HepG2 (cell line): ENCODE data around the gene NR2F1. TPM values are rescaled to one million over a fixed set of nuclear protein-coding genes. Genes with fewer than 3 reads are reported as not detected.

Experiments
- ARID5B ChIP-seq: IDR thresholded peaks from 2 replicates; pipeline ENCODE4 v1.4.0; 2020; ENCODE audit warnings: mild to moderate bottlenecking, missing genetic modification reagents
- ARNT2 ChIP-seq: sonication (generic); formaldehyde crosslinking; IDR thresholded peaks from 2 replicates; pipeline ENCODE4 v1.8.0; 2022; ENCODE audit warnings: mild to moderate bottlenecking, low read depth, missing genetic modification reagents, moderate library complexity
- CBX2 ChIP-seq, 2 experiments: fragments of 200-600 bp in 1 of 2; sonication (generic); formaldehyde crosslinking in 1 of 2; IDR thresholded peaks; 2 replicates each; pipeline versions ENCODE4 v1.7.0 to v1.8.1; 2018 to 2022; ENCODE audit warnings: low read depth in 2 of 2, low read length in 1 of 2, mild to moderate bottlenecking in 1 of 2, missing genetic modification reagents in 1 of 2
- HNRNPUL1 ChIP-seq: fragments of 200-400 bp; formaldehyde crosslinking; IDR thresholded peaks from 2 replicates; pipeline ENCODE4 v1.6.1; 2017; ENCODE audit warnings: low read depth, mild to moderate bottlenecking, low read length, moderate library complexity
- JUN ChIP-seq: sonication (generic); formaldehyde crosslinking; IDR thresholded peaks from 2 replicates; pipeline ENCODE4 v1.4.0; 2020; ENCODE audit warnings: mild to moderate bottlenecking, missing genetic modification reagents
- MAFK ChIP-seq, 2 experiments: IDR thresholded peaks in 1 of 2; conservative IDR thresholded peaks in 1 of 2; 2 replicates each; pipeline ENCODE4 v1.6.1; 2011; ENCODE audit warnings: improper control_type of control experiment in 2 of 2, low read length in 2 of 2
- MEF2D ChIP-seq: sonication (generic); formaldehyde crosslinking; IDR thresholded peaks from 2 replicates; pipeline ENCODE4 v1.5.1; 2020; ENCODE audit warnings: mild to moderate bottlenecking, missing genetic modification reagents
- MXI1 ChIP-seq: IDR thresholded peaks from 3 replicates; pipeline ENCODE4 v1.6.1; 2012; ENCODE audit warnings: low read depth, low read length, inconsistent platforms, borderline replicate concordance
- SNAPC4 ChIP-seq: sonication (generic); formaldehyde crosslinking; IDR thresholded peaks from 2 replicates; pipeline ENCODE4 v1.4.0; 2020; ENCODE audit warnings: mild to moderate bottlenecking, missing genetic modification reagents
- SRY ChIP-seq: sonication (generic); formaldehyde crosslinking; IDR thresholded peaks from 2 replicates; pipeline ENCODE4 v1.8.0; 2022; ENCODE audit warnings: mild to moderate bottlenecking, missing genetic modification reagents
- TEAD2 ChIP-seq: sonication (generic); formaldehyde crosslinking; IDR thresholded peaks from 2 replicates; pipeline ENCODE4 v1.9.0; 2021; ENCODE audit warnings: missing genetic modification reagents
- U2AF2 ChIP-seq: fragments of 200-400 bp; formaldehyde crosslinking; IDR thresholded peaks from 2 replicates; pipeline ENCODE4 v1.6.1; 2017; ENCODE audit warnings: low read depth, mild to moderate bottlenecking, low read length
- ZBTB38 ChIP-seq: sonication (generic); formaldehyde crosslinking; IDR thresholded peaks from 2 replicates; pipeline ENCODE4 v1.5.1; 2020; ENCODE audit warnings: mild to moderate bottlenecking, missing genetic modification reagents
- ZFY ChIP-seq: sonication (generic); formaldehyde crosslinking; IDR thresholded peaks from 2 replicates; pipeline ENCODE4 v1.4.0; 2020; ENCODE audit warnings: missing genetic modification reagents
- ZNF136 ChIP-seq: sonication (generic); formaldehyde crosslinking; IDR thresholded peaks from 2 replicates; pipeline ENCODE4 v1.8.1; 2022; ENCODE audit warnings: low read depth, mild to moderate bottlenecking, moderate library complexity, missing genetic modification reagents
- ZNF296 ChIP-seq: sonication (generic); formaldehyde crosslinking; conservative IDR thresholded peaks from 2 replicates; pipeline ENCODE4 v1.5.0; 2020; ENCODE audit warnings: mild to moderate bottlenecking, missing genetic modification reagents
- ZNF343 ChIP-seq: sonication (generic); formaldehyde crosslinking; IDR thresholded peaks from 2 replicates; pipeline ENCODE4 v1.4.0; 2020; ENCODE audit warnings: mild to moderate bottlenecking, missing genetic modification reagents
- ZNF775 ChIP-seq: sonication (generic); formaldehyde crosslinking; IDR thresholded peaks from 2 replicates; pipeline ENCODE4 v1.4.0; 2020; ENCODE audit warnings: missing genetic modification reagents, mild to moderate bottlenecking, moderate library complexity, borderline replicate concordance
- ZNF776 ChIP-seq: sonication (generic); formaldehyde crosslinking; IDR thresholded peaks from 2 replicates; pipeline ENCODE4 v1.4.0; 2020; ENCODE audit warnings: mild to moderate bottlenecking, missing genetic modification reagents
- polyA plus RNA-seq, 8 experiments: library from polyadenylated mRNA; depleted of rRNA in 3 of 8; stranded (reverse) in 7 of 8; unstranded in 1 of 8; fragments of >200 nt; fragmentation: Illumina TruSeq in 4 of 8; extraction: Trizol in 4 of 8; gene quantifications; 2 replicates each; pipeline versions ENCODE4 v1.2.1 to v1.2.3, GENCODE V29; 2011 to 2016; ENCODE audit warnings: low read depth in 4 of 8, missing spikeins in 1 of 8, mixed read lengths in 1 of 8; ENCODE audit not compliant: insufficient read depth in 1 of 8
- total RNA-seq, 5 experiments: library from RNA; depleted of rRNA; stranded (reverse); fragments of >200 nt; fragmentation: Illumina TruSeq; extraction: Trizol; gene quantifications; 2 replicates each; pipeline ENCODE4 v1.2.3, GENCODE V29; 2016; ENCODE audit warnings: low read depth in 1 of 5

The NR2F1 gene
- total and polyA plus RNA-seq, 2 of the 13 experiments (the other 11 are each of a cell fraction or from before 2014, with no cell fraction given), result 17.1 to 59.7 TPM

GRCh38 chr5:93620487-93621326, 37.7 kb downstream of the NR2F1 start (continued):
- TF ChIP-seq ZNF136 (CRISPR knock-in tag) (no peak), SRY (CRISPR knock-in tag) (no peak), ZNF296 (CRISPR knock-in tag) (no peak), SNAPC4 (CRISPR knock-in tag) (no peak), ZBTB38 (CRISPR knock-in tag) (no peak), ZNF775 (CRISPR knock-in tag) (no peak), ARNT2 (CRISPR knock-in tag) (no peak; the same call in 1 of the 2 replicates), ZNF343 (no peak), U2AF2 (no peak), HNRNPUL1 (no peak), ZFY (CRISPR knock-in tag) (0 out of 2 replicates have a peak, but pooled peaks have one; percentile 17), ZNF776 (no peak), ARID5B (CRISPR knock-in tag) (peak; percentile 68; the same call in 1 of the 2 replicates), MAFK (conservative IDR thresholded peaks at IDR 0.05 in 1 of 2, IDR thresholded peaks at IDR 0.05 in 1 of 2; ENCODE audit: low read length in 2 of 2) (no peak), MEF2D (CRISPR knock-in tag) (no peak; the same call in 1 of the 2 replicates), JUN (no peak), CBX2 (IDR thresholded peaks at IDR 0.05; ENCODE audit: low read depth, low read length) (no peak), CBX2 (CRISPR knock-in tag; IDR thresholded peaks at IDR 0.05; ENCODE audit: low read depth) (no peak), MXI1 (peak; percentile 22; the same call in 1 of the 3 replicates), TEAD2 (CRISPR knock-in tag) (no peak)
